Keratinocyte (primary cell): Measurements from ENCODE around the gene REL.

Source experiments
- EZH2 ChIP-seq: IDR thresholded peaks from one replicate; pipeline ENCODE4 v1.6.1; 2012; ENCODE audit warnings: inconsistent platforms, mild to moderate bottlenecking, low read length, moderate library complexity
- TF ChIP-seq, protein P1 (sequence below), 3 experiments: IDR thresholded peaks in 1 of 3; conservative IDR thresholded peaks in 1 of 3; optimal IDR thresholded peaks in 1 of 3; 2 replicates in 2 of 3; 3 replicates in 1 of 3; pipeline versions ENCODE3 to v1.5.1; 2011; ENCODE audit warnings: low read length in 3 of 3, mild to moderate bottlenecking in 3 of 3, moderate library complexity in 2 of 3, control low read depth in 1 of 3, inconsistent platforms in 1 of 3; ENCODE audit not compliant: insufficient read depth in 2 of 3; ENCODE audit errors: extremely low read depth in 1 of 3

GRCh38 chr2:60831921-60832320 lies 49.5 kb upstream of the REL start:
- TF ChIP-seq EZH2, result no peak
- TF ChIP-seq, protein P1, sequence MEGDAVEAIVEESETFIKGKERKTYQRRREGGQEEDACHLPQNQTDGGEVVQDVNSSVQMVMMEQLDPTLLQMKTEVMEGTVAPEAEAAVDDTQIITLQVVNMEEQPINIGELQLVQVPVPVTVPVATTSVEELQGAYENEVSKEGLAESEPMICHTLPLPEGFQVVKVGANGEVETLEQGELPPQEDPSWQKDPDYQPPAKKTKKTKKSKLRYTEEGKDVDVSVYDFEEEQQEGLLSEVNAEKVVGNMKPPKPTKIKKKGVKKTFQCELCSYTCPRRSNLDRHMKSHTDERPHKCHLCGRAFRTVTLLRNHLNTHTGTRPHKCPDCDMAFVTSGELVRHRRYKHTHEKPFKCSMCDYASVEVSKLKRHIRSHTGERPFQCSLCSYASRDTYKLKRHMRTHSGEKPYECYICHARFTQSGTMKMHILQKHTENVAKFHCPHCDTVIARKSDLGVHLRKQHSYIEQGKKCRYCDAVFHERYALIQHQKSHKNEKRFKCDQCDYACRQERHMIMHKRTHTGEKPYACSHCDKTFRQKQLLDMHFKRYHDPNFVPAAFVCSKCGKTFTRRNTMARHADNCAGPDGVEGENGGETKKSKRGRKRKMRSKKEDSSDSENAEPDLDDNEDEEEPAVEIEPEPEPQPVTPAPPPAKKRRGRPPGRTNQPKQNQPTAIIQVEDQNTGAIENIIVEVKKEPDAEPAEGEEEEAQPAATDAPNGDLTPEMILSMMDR (optimal IDR thresholded peaks at IDR 0.05 in 1 of 3, IDR thresholded peaks at IDR 0.05 in 1 of 3, conservative IDR thresholded peaks at IDR 0.05 in 1 of 3; ENCODE audit: extremely low read depth in 1 of 3, insufficient read depth in 2 of 3, low read length in 3 of 3), result no peak
